ENCODE results near the gene NXNL1.

DNA sequence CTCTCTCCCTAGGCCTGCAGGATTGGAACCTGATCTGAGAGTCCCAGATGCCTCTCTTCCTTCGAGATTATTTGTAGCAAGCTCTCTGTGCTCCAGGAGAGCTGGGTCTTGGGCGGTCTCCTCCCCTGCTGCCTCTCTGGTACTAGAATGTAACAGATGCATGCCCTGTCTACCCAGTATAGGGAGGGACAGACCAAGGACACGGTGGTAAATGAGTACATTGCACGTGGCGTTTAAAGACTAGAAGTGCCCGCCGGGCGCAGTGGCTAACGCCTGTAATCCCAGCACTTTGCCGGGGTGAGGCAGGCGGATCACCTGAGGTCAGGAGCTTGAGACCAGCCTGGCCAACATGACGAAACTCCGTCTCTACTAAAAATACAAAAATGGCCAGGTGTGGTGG, 21.3 kb upstream of the NXNL1 start:
- no peak for TF ChIP-seq POLR2A (IDR thresholded peaks at IDR 0.05; ENCODE audit: low read length)
- no peak for TF ChIP-seq GATA1 (IDR thresholded peaks at IDR 0.05; ENCODE audit: low read depth, low read length)

Data from erythroblast (primary cell).